ENCODE results near the gene IL20. TPM values are rescaled to one million over a fixed set of nuclear protein-coding genes. Genes with fewer than 3 reads are reported as not detected.

IL20 gene
- total RNA-seq, 1 donor from 2014 or later: not detected

DNA sequence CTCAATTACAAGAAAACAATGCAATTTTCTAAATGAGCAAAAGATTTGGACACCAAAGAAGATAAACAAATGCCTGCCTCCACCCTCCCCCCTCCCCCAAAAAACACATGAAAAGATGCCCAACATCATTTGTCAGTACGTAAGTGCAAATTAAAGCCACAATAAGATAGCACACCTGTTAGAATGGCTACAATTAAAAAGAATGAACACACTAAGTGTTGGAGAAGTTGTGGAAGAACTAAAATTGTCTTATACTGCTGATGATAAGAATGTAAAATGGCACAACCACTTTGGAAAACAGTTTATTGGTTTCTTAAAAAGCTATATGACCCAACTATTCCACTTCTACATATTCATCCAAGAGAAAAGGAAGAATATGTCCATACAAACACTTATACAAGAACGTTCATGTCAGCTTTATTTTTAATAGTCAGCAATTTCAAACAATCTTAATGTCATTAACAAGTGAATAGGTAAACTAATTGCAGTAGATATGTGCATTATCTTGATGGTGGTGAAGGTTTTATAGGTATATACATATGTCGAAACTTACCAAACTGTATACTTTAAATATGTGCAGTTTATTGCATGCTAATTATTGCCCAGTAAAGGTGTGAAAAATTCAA, 10.4 kb downstream of the IL20 start:
- intact Hi-C loops (cut with micrococcal nuclease): no loop called here

DNA sequence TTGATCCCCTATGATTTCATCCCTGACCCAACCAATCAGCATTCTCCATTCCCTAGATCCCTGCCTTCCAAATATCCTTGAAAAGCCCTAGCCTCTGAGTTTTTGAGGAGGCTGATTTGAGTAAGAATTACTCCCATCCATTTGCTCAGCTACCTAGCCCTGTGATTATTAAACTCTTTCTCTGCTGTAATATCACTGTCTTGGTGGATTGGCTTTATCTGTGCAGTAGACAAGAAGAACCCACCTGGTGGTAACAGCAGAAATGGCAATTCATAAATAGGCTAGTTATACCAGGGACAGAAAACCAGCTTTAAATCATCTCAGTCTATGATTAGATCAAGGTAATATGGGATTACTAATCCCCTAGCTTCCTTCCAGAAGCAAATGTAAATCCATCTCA, 13.0 kb downstream of the IL20 start:
- intact Hi-C loops (cut with micrococcal nuclease): no loop called here

DNA sequence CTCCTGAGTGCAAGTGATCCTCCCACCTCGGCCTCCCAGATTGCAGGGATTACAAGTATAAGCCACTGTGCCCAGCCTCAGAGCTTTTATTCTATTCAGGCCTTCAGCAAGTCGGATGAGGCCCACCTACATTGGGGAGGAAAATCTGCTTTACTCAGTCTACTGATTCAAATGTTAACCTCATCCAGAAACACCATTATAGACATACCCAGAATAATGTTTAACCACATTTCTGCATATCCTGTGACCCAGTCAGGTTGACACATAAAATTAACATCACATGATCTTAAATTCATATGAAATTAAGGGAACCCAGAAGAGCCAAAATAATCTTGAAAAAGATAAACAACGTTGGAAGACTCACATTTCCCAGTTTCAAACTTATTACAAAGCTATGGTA, 14.9 kb downstream of the IL20 start:
- intact Hi-C loops (cut with micrococcal nuclease): no loop called here

DNA sequence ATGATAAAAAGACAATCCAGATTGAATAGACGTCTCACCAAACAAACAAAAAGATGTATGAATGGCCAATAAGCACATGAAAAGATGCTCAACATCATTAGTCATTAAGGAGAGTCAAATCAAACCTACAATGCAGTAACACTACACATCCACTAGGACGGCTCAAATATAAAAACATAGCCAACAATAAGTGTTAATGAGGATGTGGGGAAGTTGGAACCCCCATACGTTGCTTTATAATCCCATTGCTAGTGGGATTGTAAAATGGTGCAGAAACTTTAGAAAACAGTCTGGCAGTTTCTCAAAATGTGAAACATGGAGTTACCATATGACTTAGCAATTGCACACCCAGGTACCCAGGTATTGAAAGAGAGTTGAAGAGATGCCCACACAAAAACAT, 17.1 kb downstream of the IL20 start:
- intact Hi-C loops (cut with micrococcal nuclease): no loop called here

DNA sequence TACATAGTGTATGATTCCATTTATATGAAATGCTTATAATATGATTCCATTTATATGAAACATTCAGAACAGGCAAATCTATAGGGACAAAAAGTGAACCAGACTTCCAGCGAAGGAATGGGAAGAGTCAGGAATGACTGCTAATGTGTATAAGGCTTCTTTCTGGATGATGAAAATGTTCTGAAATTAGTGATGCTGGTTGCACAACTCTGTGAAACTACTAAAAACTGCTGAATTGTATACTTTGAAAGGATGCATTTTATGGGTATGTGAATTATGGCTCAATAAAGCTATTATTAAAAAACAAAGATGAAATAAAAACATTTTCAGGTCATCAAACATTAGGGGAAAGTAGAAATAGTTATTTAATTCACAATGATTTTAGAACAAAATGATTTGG, 17.7 kb downstream of the IL20 start:
- intact Hi-C loops (cut with micrococcal nuclease): no loop called here

DNA sequence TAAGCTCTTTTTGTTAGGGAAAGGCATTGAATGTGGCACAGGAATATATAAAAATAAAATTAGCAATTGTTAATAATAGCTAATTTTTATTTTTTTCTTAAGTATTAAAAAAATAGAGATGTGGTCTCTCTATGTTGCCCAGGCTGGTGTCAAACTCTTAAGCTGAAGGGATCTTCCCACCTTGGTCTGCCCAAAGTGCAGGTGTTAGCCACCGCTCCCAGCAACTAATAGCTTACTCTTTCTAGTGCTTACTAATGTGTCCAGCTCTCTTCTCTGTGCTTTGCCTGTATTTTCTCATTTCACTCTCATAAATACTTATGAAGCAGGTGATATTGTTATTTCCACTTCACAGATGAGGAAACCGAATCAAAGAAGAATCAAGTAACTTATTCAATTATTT, 18.5 kb downstream of the IL20 start:
- intact Hi-C loops (cut with micrococcal nuclease): no loop called here

DNA sequence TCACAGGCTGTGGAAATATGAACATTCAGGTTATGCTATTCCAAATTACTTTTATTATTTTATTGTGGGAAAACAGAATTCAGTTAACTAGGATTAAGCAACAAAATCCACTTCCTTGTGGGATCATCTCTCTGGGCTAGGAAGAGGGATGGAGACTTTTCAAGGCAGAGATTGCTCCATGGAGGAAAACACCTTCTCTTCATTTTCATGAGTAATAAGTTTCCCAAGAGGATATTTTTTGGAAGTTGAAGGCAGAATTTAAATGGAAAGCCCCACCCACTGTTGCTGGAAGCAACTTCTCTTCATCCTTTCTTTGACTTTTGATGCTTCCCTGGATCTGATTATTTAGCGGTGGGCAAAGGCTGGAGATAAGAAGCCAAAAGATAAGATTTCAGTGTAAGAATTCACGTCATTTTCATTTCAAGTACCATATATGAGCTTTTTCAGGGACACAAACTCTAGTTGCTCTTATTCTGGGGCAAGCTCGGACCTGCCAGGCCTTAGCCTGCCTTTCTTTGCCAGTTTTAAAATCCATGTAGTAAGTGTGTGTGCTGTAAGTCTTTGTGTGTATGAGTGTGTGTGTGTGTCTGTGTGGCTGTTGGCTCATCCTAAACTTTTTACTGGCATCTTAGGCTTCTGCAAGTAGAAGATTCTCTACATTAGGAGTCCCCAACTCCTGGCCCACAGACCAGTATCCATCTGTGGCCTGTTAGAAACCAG, 20.1 kb downstream of the IL20 start:
- intact Hi-C loops (cut with micrococcal nuclease): no loop called here

DNA sequence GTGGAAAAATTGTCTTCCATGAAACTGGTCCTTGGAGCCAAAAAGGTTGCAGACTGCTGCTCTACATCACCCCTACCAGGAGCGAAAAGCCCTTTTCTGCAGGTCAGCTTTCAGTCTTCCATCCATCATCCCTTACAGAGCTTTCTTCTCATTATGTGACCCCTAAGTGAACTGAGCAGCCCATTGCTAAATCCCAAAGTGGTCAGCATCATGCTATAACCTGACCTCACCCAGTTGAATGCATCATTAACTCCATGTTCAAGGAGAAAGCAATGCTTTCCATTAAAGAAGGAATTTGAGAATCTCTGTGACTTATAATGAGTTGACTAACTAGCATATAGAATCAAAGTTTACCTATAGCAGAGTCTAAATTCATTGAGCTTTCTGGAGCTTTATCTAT, 21.4 kb downstream of the IL20 start:
- intact Hi-C loops (cut with micrococcal nuclease): no loop called here

DNA sequence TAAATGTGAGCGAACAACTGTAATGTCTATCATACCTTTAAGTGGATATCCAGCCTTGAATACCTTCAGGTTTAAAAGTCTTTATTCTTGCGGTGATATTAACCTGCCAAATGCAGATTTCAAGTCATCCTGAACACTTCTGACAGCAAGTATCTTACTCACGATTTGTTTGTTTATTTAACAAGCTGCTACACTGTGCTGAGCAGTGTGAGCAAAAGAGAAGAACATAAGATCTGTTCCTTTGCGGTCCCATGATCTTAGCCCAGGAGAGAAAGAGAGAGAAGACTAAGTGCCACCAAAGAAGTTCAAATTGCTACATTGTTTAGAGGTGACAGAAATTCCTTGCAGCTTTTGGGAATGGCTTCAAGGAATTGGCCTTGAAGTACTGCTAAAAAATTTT, 22.3 kb downstream of the IL20 start:
- intact Hi-C loops (cut with micrococcal nuclease): no loop called here

DNA sequence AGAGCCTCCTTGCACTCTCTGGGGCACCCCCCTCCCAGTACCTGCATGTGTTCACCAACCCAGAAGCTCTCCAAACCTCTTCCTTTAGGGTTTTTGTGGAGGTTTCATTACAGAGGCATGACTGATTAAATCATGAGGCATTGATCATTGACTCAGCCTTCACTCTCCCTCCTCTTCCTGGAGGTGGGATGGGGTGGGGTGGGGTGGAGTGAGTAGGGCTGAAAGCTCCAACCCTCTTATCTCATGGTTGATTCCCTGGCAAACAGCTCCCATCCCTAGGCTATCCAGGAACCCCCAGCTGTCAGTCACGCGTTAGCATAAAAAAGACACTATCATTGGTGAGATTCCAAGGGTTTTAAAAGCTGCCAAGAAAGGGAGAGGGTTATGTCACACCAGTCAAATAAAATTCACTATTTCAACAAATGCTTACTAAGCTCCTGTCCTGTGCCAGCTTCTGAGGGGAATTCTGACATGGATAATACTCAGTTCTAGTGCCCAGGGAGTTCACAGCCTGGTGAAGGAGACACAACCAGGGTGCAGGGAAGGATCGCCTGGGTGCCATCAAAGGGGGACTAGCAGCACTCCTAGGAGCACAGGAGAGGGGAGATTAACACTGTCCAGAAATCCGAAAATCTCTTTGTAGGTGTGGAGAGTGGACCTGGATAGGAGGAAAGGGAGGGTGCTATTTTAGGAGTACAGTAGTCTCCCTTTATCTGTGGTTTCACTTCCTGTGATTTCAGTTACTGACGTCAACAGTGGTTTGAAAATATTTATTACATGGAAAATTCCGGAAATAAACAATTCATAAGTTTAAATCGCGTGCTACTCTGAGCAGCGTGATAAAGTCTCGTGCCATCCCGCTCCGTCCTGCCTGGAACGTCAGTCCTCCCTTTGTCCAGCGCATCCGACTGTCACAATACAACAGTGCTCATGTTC, 25.0 kb downstream of the IL20 start:
- intact Hi-C loops (cut with micrococcal nuclease): no loop called here

DNA sequence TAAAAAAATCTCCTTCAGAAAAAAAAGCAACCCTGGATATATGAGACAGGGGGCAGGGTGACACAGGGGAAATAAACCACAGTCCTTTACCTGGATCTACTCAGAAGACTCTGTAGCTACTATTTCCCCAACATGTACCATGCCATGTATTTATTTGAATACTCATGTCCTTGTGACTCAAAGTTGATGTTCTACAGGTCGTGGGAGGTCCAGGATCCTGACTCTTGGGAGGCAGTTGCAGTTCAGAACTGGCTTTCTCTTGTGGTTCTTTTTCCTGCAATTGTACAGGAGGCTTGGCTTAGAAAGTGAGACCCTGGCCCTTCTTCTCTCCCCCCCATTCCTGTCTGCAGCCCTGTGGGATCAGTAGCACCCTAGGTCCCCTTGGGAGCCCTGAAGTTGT, 26.0 kb downstream of the IL20 start:
- intact Hi-C loops (cut with micrococcal nuclease): no loop called here

DNA sequence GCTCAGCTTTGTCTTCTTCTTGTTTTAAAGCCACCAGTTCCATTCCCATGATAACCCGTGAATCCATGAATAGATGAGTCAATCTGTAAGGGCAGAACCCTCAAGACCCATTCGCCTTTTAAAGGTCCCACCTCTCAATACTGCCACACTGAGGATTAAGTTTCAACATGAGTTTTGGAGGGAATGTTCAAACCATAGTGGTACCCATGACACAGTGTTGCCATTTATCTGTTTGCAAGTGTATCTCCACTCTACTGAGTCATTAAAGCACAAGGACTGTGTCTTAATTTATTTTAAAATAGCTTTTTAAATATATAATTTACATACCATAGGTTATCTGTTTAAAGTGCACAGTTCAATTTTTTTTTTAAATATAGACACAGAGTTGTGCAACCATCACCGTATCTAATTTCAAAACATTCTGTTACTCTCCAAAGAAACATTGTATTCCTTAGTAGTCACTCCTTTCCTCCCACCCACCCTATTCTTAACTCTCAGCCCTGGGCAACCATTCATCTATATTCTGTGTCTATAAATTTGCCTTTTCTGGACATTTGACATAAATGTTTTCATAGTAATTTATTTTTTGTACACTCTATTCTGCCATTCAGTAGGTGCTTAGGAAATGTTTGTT, 27.0 kb downstream of the IL20 start:
- intact Hi-C loops (cut with micrococcal nuclease): no loop called here

DNA sequence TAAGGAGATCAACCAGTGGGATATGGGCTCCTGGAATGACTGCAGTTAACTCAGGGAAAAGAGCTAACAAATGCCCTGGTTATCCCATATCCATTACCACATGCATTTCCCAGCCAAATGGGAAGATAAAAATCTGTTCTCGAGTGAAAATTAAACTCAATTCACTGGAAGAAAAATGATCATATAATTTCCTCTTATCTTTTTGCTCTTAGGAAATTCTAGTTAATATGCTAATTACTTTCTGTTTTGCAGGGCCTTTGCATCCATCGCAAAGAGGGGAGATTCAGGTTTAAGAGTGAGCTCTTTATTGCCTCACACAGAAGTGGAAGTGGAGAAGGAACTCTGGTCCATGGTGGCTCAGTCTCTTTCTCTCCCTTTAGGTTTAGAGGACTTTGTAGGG, 28.0 kb downstream of the IL20 start:
- intact Hi-C loops (cut with micrococcal nuclease): no loop called here

DNA sequence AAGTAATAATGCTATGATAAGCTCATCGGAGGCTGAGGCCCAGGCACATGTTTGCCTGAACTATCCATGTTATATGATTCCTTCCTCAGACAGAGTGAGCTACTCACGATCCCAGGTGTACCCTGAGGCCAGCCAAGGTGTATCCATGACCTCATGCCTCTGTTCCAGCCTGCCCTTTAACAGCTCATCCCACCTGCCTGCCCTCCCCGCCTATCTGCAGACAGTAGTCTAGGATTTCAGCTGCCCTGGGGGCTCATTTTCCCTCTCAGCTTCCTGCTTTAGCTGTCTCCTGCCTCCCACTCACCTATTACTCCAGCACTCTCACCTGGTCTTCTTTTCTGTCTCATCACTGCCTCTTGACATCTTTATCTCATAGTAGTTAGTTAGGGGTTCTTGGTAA, 29.9 kb downstream of the IL20 start:
- intact Hi-C loops (cut with micrococcal nuclease): no loop called here

DNA sequence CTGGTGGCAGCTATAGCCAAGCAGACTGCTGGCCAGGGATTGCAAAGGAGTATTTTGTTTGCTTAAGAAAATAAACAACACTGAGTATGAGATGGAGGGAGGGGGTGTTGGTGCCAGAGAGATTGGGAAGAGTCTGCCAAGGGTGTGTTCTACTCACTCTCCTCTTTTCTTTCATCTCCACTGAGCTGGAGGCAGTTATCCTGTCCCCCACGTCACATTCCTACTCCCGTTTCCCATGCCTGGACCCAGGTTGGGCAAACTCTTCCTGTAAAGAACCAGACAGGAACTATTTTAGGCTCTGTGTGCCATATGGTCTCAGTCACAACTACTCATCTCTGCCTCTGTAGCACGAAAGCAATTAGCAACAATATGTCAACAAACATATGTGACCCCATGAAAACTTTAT, 30.4 kb downstream of the IL20 start:
- intact Hi-C loops (cut with micrococcal nuclease): no loop called here

DNA sequence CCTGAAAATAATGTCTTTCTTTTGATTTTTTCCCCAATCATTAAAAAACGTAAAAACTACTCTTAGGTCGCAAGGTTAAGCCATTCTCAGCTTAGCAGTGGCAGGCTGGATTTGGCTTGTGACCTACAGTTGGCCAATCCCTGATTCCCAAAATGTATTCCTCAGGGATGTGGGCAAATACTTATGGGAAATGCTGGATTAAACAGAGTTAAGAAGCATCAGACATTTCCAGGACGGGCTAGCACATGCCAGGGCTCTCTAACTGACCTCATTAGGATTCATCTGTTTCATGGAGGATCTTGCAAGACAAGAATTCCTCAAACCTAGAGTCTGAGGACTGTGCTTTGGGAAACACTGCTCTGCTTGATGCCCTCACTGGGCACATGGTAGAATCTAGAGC, 30.8 kb downstream of the IL20 start:
- intact Hi-C loops (cut with micrococcal nuclease): no loop called here

DNA sequence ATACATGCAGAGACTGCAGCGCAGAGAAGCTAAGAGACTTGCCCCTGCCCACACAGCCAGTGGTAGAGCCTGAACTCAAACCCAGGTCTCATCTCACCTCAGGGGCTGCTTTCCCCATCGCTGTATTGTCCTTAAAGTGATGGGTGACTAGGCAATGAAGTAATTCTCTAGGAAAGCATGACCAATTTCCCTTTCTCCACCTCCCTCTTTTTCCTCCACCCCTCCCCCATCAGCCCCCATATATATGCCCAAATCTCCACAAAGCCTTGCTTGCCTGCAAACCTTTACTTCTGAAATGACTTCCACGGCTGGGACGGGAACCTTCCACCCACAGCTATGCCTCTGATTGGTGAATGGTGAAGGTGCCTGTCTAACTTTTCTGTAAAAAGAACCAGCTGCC, 31.8 kb downstream of the IL20 start, which contains the start of gene IL24:
IL24 (plus strand) TSS at position 269 of the 400 bp plus-strand sequence. CDS start 390 bp downstream, outside the sequence.
- intact Hi-C loops (cut with micrococcal nuclease): no loop called here

DNA sequence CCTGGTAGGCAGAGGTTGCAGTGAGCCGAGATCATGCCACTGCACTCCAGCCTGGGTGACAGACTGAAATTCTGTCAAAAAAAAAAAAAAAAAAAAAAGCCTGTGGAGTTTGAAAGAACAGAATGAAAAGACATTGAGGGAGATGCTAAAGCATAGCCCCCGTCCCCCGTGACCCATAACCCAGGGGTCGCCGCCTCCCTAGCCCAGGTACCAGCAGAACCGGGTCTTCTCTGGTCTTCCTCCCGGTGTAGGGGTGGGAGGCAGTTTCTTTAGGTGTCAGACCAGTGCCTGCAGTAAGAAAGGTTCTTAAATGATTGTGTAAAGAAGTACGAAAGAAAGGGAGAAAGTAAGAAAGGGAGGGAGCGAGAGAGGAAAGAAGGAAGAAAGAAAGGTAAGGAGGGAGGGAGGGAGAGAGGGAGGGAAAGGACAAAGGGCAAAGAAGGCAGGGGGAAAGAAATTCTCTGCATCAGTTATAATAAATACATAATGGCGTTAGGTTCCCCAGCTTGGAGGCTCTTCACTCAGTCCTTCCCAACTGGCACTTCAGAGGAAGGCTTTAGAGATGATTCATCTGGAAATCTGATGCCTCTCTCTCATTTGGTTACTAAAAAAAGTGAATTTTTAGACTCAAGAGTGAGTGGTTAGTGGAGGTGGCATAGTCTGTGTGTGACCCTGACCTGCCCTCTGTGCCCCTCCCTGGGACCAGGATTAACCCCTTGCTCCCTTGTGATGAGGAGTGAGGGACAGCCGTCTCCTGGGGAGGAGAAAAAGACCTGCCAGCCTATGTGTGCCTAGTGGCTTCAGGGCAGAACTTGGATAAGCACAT, 32.9 kb downstream of the IL20 start:
- intact Hi-C loops (cut with micrococcal nuclease): no loop called here

DNA sequence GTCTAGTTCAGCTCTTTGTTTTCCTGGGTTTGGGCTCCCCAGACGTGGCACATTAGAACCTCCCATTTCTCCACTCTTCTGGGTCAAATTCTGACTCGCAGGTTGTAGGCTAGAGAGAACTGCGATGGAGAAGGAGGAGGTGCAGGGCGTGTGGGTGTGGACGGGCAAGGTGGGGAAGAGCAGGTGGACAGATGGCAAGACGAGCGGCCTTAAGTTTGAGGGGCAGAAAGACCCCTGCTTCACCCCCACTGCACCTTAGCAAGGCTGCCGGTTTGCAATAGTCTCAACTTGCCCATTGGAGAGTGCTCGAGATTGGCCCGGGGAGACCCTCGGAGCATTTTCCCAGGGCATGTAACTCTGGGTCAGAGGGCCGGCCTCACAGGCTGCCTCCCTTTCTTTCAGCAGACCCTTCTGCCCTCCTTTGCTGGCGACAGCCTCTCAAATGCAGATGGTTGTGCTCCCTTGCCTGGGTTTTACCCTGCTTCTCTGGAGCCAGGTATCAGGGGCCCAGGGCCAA, 33.5 kb downstream of the IL20 start:
- intact Hi-C loops (cut with micrococcal nuclease): no loop called here

DNA sequence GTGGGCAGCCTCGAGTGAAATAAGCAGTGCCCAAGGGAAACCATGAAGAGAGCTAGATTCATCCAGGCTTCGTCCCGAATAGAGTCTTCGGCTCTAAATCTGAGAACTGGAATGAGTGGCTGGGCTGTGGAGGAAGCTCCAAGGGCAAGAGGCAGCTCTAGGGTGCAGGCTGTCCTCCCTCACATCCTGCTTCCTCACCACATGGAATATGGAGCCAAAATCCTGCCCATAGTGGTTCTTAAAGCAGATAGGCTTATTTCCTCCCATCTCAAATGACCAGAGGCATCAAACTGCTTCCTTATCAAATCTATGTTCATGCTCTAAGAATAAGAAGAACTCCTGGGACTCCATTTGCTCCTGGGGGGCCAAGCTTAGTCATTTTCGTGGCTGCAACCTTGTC, 34.3 kb downstream of the IL20 start:
- intact Hi-C loops (cut with micrococcal nuclease): no loop called here

DNA sequence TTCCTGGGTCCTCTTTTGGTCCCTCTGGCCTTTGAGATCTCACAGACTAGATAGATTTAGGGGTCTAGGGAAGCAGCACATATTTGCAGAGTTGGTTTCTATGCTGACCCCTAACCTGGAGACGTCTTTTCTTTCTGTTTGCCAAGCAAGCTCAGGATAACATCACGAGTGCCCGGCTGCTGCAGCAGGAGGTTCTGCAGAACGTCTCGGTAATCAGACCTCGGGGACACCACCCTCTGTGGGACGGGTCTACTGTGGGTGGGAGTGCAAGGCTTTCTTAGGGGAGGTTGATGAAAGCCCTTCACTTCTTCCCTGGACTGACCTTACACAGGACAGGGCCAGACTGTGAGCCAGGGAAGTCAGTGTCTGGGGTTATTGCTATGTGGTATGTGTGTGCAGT, 34.7 kb downstream of the IL20 start:
- intact Hi-C loops (cut with micrococcal nuclease): no loop called here

All from T-helper 1 cell treated with Interleukin-12 subunit alpha and Interleukin-12 subunit beta and Interleukin-4 antibody, amounts not matched to agents 30 ng/mL and 1 ng/mL, for 36 hours (primary cell).